NCI-H446 (cell line): ENCODE results near the gene RAB32.
A peak's percentile ranks its signal among the peaks of the same experiment; 100 is the strongest.

Experiments
- DNase-seq, 2 experiments: peaks; one replicate each; lab custom pipeline; 2025; lab: John Stamatoyannopoulos, UW

The RAB32 gene

GRCh38 chr6:146582857-146583256 lies 39.2 kb downstream of the RAB32 start:
- peak in 1 of 2 experiments; percentile 3 for DNase-seq

DNA sequence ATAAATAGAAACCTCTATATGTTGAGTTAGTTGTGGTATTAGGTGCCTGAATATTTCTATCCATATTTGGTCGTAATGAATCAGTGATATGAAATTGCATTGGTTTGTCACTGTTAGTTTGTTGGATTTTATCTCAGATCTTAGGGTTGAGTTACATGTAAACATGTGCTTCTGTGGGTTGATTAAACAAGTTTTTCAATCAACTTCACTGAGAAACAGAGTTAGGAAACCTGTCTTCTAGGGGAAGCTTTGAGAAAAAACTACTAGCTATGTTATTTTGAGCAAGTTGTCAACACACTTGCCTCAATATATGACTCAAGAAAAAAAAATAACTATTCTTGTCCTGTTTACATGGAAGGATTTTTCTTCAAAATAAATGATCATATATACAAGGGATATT lies 40.3 kb downstream of the RAB32 start:
- no peak for DNase-seq

DNA sequence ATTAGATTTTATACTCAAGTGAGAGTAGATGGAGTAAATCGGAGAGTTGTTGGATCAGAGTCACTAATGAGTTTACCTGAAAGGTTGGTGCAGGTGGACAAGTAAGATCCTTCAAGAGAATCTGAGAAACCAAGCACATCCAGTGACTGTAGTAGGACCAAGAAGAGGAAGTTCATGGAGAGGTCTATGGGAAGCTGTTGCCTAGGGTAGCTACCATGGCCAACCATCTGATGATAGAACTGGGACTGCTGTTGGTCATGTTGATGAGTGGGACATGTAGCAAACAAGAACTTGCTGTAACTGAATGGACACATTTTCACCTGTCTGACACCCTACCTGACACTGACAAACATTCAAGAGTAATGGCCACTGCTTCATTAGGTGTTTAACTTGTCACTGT lies 43.8 kb downstream of the RAB32 start:
- DNase-seq, result no peak

- no peak for DNase-seq
Measured at GRCh38 chr6:146590492-146590891, 46.9 kb downstream of the RAB32 start.

GRCh38 chr6:146592451-146592850 lies 48.8 kb downstream of the RAB32 start:
- DNase-seq, result no peak

GRCh38 chr6:146593986-146594385 lies 50.4 kb downstream of the RAB32 start:
- DNase-seq, result no peak

DNA sequence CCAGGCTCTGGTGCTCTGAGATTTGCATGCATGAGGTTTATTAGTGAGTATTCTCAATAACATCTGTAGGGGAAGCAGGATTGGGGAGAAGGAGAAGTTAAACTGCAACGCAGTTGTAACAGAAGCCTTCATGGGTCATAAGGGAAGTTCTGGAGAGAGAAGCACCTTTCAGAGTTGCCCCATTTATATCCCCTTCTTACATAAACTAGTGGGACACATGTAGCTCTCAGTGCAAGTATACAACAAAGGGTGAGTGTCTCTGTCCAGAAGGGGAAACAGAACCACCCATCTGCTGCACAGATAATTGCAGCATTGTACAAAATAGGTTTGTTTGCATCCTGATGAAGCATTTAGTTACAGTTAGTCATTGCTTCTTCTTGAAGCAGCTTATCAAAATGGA lies 50.9 kb downstream of the RAB32 start:
- DNase-seq, result no peak

DNA sequence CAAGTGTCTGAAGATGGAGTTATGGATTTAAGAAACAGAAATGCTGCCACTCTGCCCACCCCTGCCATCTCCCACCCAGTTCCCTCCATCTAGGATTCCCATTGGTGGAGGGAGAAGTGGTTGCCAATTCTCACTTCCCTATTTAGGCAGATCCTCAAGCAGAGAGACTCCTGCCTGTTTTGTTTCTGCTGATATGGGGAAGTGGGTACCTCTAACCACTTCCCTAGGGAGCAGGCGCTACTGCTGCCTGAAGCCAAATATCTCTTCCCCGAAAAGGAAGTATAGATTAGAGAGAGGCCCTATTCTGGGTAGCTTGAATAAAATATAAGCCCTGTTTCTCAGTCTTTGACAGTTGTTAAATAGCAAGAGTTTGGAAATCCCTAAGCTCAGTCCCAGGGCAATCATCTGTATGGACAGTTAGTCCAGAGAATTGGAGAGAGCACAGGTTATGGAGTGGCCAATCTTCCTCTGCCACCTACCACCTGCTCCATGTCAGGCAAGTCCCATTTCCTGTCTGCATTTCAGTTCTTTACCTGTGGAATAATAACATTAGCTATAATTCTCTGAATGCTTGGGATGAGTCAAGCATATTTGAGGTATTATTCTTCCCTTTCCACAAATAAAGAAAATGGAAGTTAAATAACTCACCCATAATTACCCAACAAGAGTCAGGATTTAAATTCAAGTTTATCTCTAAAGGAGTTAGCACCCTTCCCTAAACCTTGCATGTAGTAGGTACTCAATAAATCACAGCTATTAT lies 52.5 kb downstream of the RAB32 start:
- no peak for DNase-seq

GRCh38 chr6:146598772-146599405 lies 55.3 kb downstream of the RAB32 start, which contains the start of gene ADGB:
TSS of gene ADGB (plus strand) at chr6:146598972. CDS start at chr6:146599041, 69 bp downstream.
- peak in 1 of 2 experiments; percentile 1 for DNase-seq

DNA sequence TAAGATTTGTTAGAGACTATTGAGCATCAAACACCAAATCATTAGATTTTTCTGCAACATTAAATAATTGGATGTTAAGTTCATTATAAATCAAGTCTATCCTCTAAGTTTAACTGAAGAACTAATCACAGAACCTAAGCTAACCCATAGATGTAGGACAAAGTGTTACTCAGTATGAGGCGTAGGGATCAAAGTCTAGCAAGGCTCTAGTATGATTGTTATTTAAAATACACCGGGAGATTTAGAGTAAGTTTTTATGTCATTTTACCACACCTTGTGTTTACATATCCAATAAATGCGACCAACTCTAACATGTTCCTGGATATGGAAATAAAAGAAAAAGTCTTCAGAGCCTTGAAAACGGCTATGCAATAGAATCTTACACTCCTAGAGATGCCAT lies 57.7 kb downstream of the RAB32 start:
- no peak for DNase-seq

- DNase-seq, result no peak
Measured at GRCh38 chr6:146602526-146602925, 58.9 kb downstream of the RAB32 start.
